IMR-90 (cell line): Measurements from ENCODE around the gene KCNJ10. TPM values are rescaled to one million over a fixed set of nuclear protein-coding genes. Genes with fewer than 3 reads are reported as not detected.

Experiments
- ATAC-seq: fragments of 200-7000 bp; cut with Tn5 transposase; 2 replicates; pipeline ENCODE4 v1.9.1; 2020; ENCODE audit warnings: low read depth, mild to moderate bottlenecking, moderate library complexity
- BruUV-seq: library from RNA; stranded (reverse); fragments of 400-500 nt; replicated peaks from 2 replicates; lab custom pipeline; 2021; lab: Mats Ljungman, UMichigan
- CTCF ChIA-PET: fragments of 300-600 bp; formaldehyde crosslinking; extraction: SDS; loops from one replicate; lab custom pipeline; 2021; ENCODE audit warnings: antibody characterized with exemption; lab: Yijun Ruan, JAX
- POLR2A ChIA-PET: fragments of 300-600 bp; sonication (Branson Sonifier 250); formaldehyde crosslinking; loops from one replicate; lab custom pipeline; 2022; ENCODE audit warnings: antibody characterized with exemption; ENCODE audit not compliant: unreplicated experiment; lab: Charles Lee
- DNase-seq: peaks from one replicate; pipeline ENCODE4 v3.0.0; 2013
- H2AFZ ChIP-seq: replicated peaks from 2 replicates; pipeline ENCODE3; 2013; ENCODE audit warnings: low read length, mild to moderate bottlenecking; ENCODE audit not compliant: poor library complexity
- H2AK5ac ChIP-seq: 2 replicates; pipeline ENCODE4 v1.6.1; 2013; ENCODE audit warnings: low read depth, low read length, inconsistent platforms
- H2AK9ac ChIP-seq: replicated peaks from 2 replicates; pipeline ENCODE3; 2013; ENCODE audit warnings: mild to moderate bottlenecking, low read depth, low read length, moderate library complexity; ENCODE audit not compliant: poor library complexity
- H2BK120ac ChIP-seq: 2 replicates; pipeline ENCODE4 v1.6.1; 2013; ENCODE audit warnings: low read depth, low read length, inconsistent platforms
- H2BK15ac ChIP-seq: 3 replicates; pipeline ENCODE4 v1.6.1; 2013; ENCODE audit warnings: low read depth, low read length, inconsistent platforms
- H2BK20ac ChIP-seq: 2 replicates; pipeline ENCODE4 v1.6.1; 2013; ENCODE audit warnings: low read depth, mild to moderate bottlenecking, inconsistent platforms, low read length, moderate library complexity
- H2BK5ac ChIP-seq: 2 replicates; pipeline ENCODE4 v1.6.1; 2013; ENCODE audit warnings: mild to moderate bottlenecking, low read depth, low read length, inconsistent platforms; ENCODE audit not compliant: poor library complexity, severe bottlenecking
- H3K14ac ChIP-seq: replicated peaks from 2 replicates; pipeline ENCODE4 v1.6.1; 2013; ENCODE audit warnings: low read depth, low read length, inconsistent platforms
- H3K18ac ChIP-seq: 2 replicates; pipeline ENCODE4 v1.6.1; 2013; ENCODE audit warnings: low read depth, low read length, control low read depth
- H3K23ac ChIP-seq: 2 replicates; pipeline ENCODE4 v1.6.1; 2013; ENCODE audit warnings: low read depth, low read length, inconsistent platforms
- H3K27ac ChIP-seq: 2 replicates; pipeline ENCODE4 v1.5.1; 2013; ENCODE audit warnings: mild to moderate bottlenecking, control low read depth, low read length; ENCODE audit not compliant: insufficient read depth
- H3K27me3 ChIP-seq: 2 replicates; pipeline ENCODE4 v1.6.1; 2013; ENCODE audit warnings: low read length; ENCODE audit not compliant: control insufficient read depth, insufficient read depth
- H3K36me3 ChIP-seq: 2 replicates; pipeline ENCODE4 v1.6.1; 2013; ENCODE audit warnings: low read length, mixed read lengths; ENCODE audit not compliant: control insufficient read depth, insufficient read depth
- H3K4ac ChIP-seq: 2 replicates; pipeline ENCODE4 v1.6.1; 2013; ENCODE audit warnings: low read depth, low read length, inconsistent platforms
- H3K4me1 ChIP-seq: 2 replicates; pipeline ENCODE4 v1.6.1; 2013; ENCODE audit warnings: low read length, mixed read lengths; ENCODE audit not compliant: control insufficient read depth, insufficient read depth
- H3K4me2 ChIP-seq: 2 replicates; pipeline ENCODE4 v1.6.1; 2013; ENCODE audit warnings: low read depth, mild to moderate bottlenecking, control low read depth, low read length, moderate library complexity
- H3K4me3 ChIP-seq: 2 replicates; pipeline ENCODE4 v1.5.1; 2013; ENCODE audit warnings: low read depth, mild to moderate bottlenecking, control low read depth, low read length, moderate library complexity; ENCODE audit not compliant: insufficient read depth
- H3K56ac ChIP-seq: 2 replicates; pipeline ENCODE4 v1.6.1; 2013; ENCODE audit warnings: low read length, inconsistent platforms; ENCODE audit not compliant: insufficient read depth; ENCODE audit errors: extremely low read depth
- H3K79me1 ChIP-seq, 2 experiments: 2 replicates each; pipeline ENCODE4 v1.6.1; 2013; ENCODE audit warnings: low read length in 2 of 2, inconsistent platforms in 1 of 2, low read depth in 1 of 2
- H3K9ac ChIP-seq: 2 replicates; pipeline ENCODE4 v1.6.1; 2013; ENCODE audit warnings: low read depth, low read length, control low read depth
- H3K9me1 ChIP-seq: 2 replicates; pipeline ENCODE4 v1.6.1; 2013; ENCODE audit warnings: low read length, inconsistent platforms; ENCODE audit not compliant: insufficient read depth
- H3K9me3 ChIP-seq: 2 replicates; pipeline ENCODE4 v1.6.1; 2013; ENCODE audit warnings: low read length; ENCODE audit not compliant: control insufficient read depth, insufficient read depth
- H4K20me1 ChIP-seq: 2 replicates; pipeline ENCODE4 v1.6.1; 2013; ENCODE audit warnings: low read length, inconsistent platforms; ENCODE audit not compliant: insufficient read depth
- H4K5ac ChIP-seq: 2 replicates; pipeline ENCODE4 v1.6.1; 2013; ENCODE audit warnings: mild to moderate bottlenecking, low read depth, low read length, control low read depth
- H4K8ac ChIP-seq, 2 experiments: 2 replicates each; pipeline ENCODE4 v1.6.1; 2013; ENCODE audit warnings: low read depth in 2 of 2, low read length in 2 of 2, control low read depth in 1 of 2, inconsistent platforms in 1 of 2
- H4K91ac ChIP-seq: 2 replicates; pipeline ENCODE4 v1.6.1; 2013; ENCODE audit warnings: low read depth, low read length, inconsistent platforms; ENCODE audit not compliant: insufficient read depth
- BHLHE40 ChIP-seq: fragments of 150-350 bp; IDR thresholded peaks from 2 replicates; pipeline ENCODE4 v1.6.1; 2016; ENCODE audit warnings: mild to moderate bottlenecking, low read depth, low read length
- CEBPB ChIP-seq: IDR thresholded peaks from 2 replicates; pipeline ENCODE4 v1.6.1; 2012; ENCODE audit warnings: low read depth, low read length, improper control_type of control experiment
- CHD1 ChIP-seq: IDR thresholded peaks from 2 replicates; pipeline ENCODE4 v1.6.1; 2012; ENCODE audit warnings: low read depth, low read length, improper control_type of control experiment
- MAFK ChIP-seq: IDR thresholded peaks from 2 replicates; pipeline ENCODE4 v1.6.1; 2012; ENCODE audit warnings: low read depth, low read length, improper control_type of control experiment
- MAZ ChIP-seq: IDR thresholded peaks from 2 replicates; pipeline ENCODE4 v1.6.1; 2012; ENCODE audit warnings: low read depth, mild to moderate bottlenecking, low read length, improper control_type of control experiment, moderate library complexity, borderline replicate concordance
- MXI1 ChIP-seq: IDR thresholded peaks from 2 replicates; pipeline ENCODE4 v1.6.1; 2012; ENCODE audit warnings: low read depth, mild to moderate bottlenecking, low read length, moderate library complexity, borderline replicate concordance
- NFE2L2 ChIP-seq: fragments of 150-350 bp; IDR thresholded peaks from 2 replicates; pipeline ENCODE4 v1.6.1; 2016; ENCODE audit warnings: low read depth, mild to moderate bottlenecking, low read length
- POLR2A ChIP-seq: IDR thresholded peaks from 2 replicates; pipeline ENCODE4 v1.6.1; 2012; ENCODE audit warnings: mild to moderate bottlenecking, low read depth, low read length
- RAD21 ChIP-seq: IDR thresholded peaks from 2 replicates; pipeline ENCODE4 v1.6.1; 2012; ENCODE audit warnings: low read length, improper control_type of control experiment
- RFX5 ChIP-seq: IDR thresholded peaks from 2 replicates; pipeline ENCODE4 v1.8.0; 2012; ENCODE audit warnings: low read depth, mild to moderate bottlenecking, low read length, moderate library complexity
- SMC3 ChIP-seq: fragments of 150-350 bp; IDR thresholded peaks from 2 replicates; pipeline ENCODE4 v1.6.1; 2016; ENCODE audit warnings: low read depth, mild to moderate bottlenecking, antibody characterized with exemption, low read length, moderate library complexity
- WGBS, 2 experiments: methylation state at CpG; one replicate each; pipeline versions ENCODE4 v1.1.5 to v1.1.7; 2013; ENCODE audit warnings: missing lambda C conversion rate in 2 of 2; ENCODE audit not compliant: insufficient read length in 1 of 2; ENCODE audit errors: extremely low coverage in 2 of 2; 5-methylcytosine and 5-hydroxymethylcytosine counted together
- dilution Hi-C: fragments of 300-500 bp; cut with HindIII; formaldehyde crosslinking; loops from one replicate; pipeline ENCODE4 v1.14.3; 2018; ENCODE audit warnings: low sequenced_read_pairs; ENCODE audit not compliant: unreplicated experiment
- in situ Hi-C: fragments of 300-500 bp; cut with MboI; formaldehyde crosslinking; loops from 3 replicates; pipeline ENCODE4 v1.14.3; 2019; ENCODE audit warnings: low sequenced_read_pairs, inconsistent platforms, mixed read lengths
- intact Hi-C: fragments of 100-400 bp; cut with micrococcal nuclease; formaldehyde crosslinking; loops from 2 replicates; pipeline ENCODE4 v1.10.0; 2022
- polyA plus RNA-seq, 3 experiments: library from polyadenylated mRNA; depleted of rRNA; stranded (reverse); fragments of >200 nt; gene quantifications; 2 replicates each; pipeline ENCODE4 v1.2.3, GENCODE V29; 2012; ENCODE audit warnings: low replicate concordance in 1 of 3
- total RNA-seq: library from RNA; depleted of rRNA; stranded (reverse); fragments of >200 nt; gene quantifications from 2 replicates; pipeline ENCODE4 v1.2.3, GENCODE V29; 2012
- TF ChIP-seq, protein P1 (sequence below): conservative IDR thresholded peaks from 2 replicates; pipeline ENCODE4 v1.5.1; 2012; ENCODE audit warnings: mild to moderate bottlenecking, low read depth, low read length, improper control_type of control experiment
- TF ChIP-seq, protein P2 (sequence below): fragments of 150-350 bp; IDR thresholded peaks from 2 replicates; pipeline ENCODE4 v1.6.1; 2016; ENCODE audit warnings: low read depth, mild to moderate bottlenecking, low read length, moderate library complexity, borderline replicate concordance
- TF ChIP-seq, protein P3 (sequence below): fragments of 150-350 bp; IDR thresholded peaks from 2 replicates; pipeline ENCODE4 v1.6.1; 2017; ENCODE audit warnings: mild to moderate bottlenecking, antibody characterized with exemption, low read length, low read depth

KCNJ10 gene
- total and polyA plus RNA-seq, 2 of the 4 experiments (the other 2 are of a cell fraction) = not detected

DNA sequence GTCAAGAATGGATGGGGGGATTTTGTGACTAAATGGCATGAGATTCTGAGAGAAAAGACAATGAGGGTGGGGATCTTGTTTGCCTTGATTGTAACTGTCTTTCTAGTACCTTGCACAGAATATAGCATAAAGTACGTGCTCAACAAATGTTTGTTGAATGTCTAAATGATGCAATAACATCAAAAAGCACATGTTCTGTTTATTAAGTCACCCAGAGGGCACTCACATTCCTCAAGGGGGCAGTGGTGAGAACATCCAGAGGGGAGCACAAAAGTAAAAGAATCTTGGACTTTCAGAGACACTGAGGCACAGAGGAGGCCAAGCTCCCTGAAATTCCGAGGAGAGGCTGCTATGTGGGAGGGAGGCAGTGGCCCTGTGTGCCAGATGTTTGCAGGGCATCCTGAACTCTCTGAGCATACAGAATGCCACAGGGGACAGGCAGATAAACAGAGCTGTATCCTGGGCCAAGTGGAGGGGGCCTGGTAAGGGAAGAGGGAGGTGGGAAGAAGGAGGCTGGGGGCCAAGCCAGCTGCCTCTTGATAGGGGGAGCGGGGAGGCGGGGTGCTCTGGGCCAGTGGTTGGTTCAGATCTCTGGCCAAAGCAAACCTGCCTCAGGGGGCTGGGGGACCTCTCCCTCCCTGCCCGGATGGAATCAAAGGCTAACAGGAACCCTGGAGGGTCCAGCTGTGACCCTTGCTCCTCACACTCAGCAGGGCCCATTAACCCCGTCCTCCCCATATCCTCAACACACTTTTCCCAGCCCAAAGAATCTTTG, 39.1 kb upstream of the KCNJ10 start:
- dilution Hi-C loops = loop anchor here (10.0 kb wide), 1 partner anchor 106 kb away; no protein-coding TSS in a partner anchor
- intact Hi-C loops = no loop called here
- TF ChIP-seq RAD21 (peak; percentile 28; the same call in 1 of the 2 replicates), SMC3 (no peak), POLR2A (no peak), MXI1 (no peak), RFX5 (no peak), NFE2L2 (no peak), CEBPB (peak; percentile 89), MAZ (no peak), MAFK (no peak), BHLHE40 (no peak), CHD1 (no peak)
- TF ChIP-seq, protein P1, sequence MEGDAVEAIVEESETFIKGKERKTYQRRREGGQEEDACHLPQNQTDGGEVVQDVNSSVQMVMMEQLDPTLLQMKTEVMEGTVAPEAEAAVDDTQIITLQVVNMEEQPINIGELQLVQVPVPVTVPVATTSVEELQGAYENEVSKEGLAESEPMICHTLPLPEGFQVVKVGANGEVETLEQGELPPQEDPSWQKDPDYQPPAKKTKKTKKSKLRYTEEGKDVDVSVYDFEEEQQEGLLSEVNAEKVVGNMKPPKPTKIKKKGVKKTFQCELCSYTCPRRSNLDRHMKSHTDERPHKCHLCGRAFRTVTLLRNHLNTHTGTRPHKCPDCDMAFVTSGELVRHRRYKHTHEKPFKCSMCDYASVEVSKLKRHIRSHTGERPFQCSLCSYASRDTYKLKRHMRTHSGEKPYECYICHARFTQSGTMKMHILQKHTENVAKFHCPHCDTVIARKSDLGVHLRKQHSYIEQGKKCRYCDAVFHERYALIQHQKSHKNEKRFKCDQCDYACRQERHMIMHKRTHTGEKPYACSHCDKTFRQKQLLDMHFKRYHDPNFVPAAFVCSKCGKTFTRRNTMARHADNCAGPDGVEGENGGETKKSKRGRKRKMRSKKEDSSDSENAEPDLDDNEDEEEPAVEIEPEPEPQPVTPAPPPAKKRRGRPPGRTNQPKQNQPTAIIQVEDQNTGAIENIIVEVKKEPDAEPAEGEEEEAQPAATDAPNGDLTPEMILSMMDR = peak; percentile 55
- TF ChIP-seq, protein P2, sequence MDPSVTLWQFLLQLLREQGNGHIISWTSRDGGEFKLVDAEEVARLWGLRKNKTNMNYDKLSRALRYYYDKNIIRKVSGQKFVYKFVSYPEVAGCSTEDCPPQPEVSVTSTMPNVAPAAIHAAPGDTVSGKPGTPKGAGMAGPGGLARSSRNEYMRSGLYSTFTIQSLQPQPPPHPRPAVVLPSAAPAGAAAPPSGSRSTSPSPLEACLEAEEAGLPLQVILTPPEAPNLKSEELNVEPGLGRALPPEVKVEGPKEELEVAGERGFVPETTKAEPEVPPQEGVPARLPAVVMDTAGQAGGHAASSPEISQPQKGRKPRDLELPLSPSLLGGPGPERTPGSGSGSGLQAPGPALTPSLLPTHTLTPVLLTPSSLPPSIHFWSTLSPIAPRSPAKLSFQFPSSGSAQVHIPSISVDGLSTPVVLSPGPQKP = no peak
- TF ChIP-seq, protein P3, sequence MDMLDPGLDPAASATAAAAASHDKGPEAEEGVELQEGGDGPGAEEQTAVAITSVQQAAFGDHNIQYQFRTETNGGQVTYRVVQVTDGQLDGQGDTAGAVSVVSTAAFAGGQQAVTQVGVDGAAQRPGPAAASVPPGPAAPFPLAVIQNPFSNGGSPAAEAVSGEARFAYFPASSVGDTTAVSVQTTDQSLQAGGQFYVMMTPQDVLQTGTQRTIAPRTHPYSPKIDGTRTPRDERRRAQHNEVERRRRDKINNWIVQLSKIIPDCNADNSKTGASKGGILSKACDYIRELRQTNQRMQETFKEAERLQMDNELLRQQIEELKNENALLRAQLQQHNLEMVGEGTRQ = no peak

More for the DNA sequence above, 39.1 kb upstream of the KCNJ10 start:
- Histone ChIP-seq H3K4me1 (peaks cover 10% of the 10 kb centered on the region), H3K9ac (no peak overlapping the region), H4K8ac (peak overlapping the region in 1 of 2 experiments; percentile 24; a peak in 1 of 4 replicates), H3K27me3 (peaks cover 40% of the 10 kb centered on the region), H3K4me2 (no peak overlapping the region), H4K5ac (no peak overlapping the region; the same call in 1 of the 2 replicates), H3K9me3 (no peaks in the 10 kb centered on the region), H4K20me1 (no peaks in the 10 kb centered on the region), H3K4ac (no peak overlapping the region), H3K14ac (no peak overlapping the region), H3K23ac (no peak overlapping the region), H2BK20ac (no peak overlapping the region), H2AK9ac (no peak overlapping the region), H3K56ac (no peak overlapping the region), H2BK5ac (no peak overlapping the region), H3K79me1 (no peaks in the 10 kb centered on the region), H4K91ac (peak overlapping the region; percentile 59), H2BK120ac (0 out of 2 replicates have a peak overlapping the region, but pooled peaks have one; percentile 18), H2AFZ (no peak overlapping the region), H2AK5ac (no peak overlapping the region), H3K27ac (no peak overlapping the region), H3K18ac (no peak overlapping the region), H3K36me3 (no peaks in the 10 kb centered on the region), H2BK15ac (no peak overlapping the region), H3K9me1 (no peaks in the 10 kb centered on the region; the same call in 1 of the 2 replicates), H3K4me3 (no peak overlapping the region)
- peak; percentile 62 for ATAC-seq
- no TSS peak for BruUV-seq
- DNase-seq = peak; percentile 52
- WGBS, 2 experiments = no CpG with 5 or more reads among the region's 6 CpGs
- in situ Hi-C loops = no loop called here
- POLR2A ChIA-PET = interaction anchor here (0.6 kb wide), 1 partner anchor 258 kb away, joined by 4 read pairs; the partner anchor contains the start of gene NHLH1
- CTCF ChIA-PET = interaction anchor here (0.6 to 1.6 kb wide), 5 partner anchors 110 to 267 kb away, joined by 3 to 4 read pairs (median 3); no protein-coding TSS in a partner anchor
